ENCODE results near the gene NR1H3. TPM values are rescaled to one million over a fixed set of nuclear protein-coding genes. Genes with fewer than 3 reads are reported as not detected.

The NR1H3 gene
- total and polyA plus RNA-seq, 2 donors (not counting 1 experiment from before 2014, with no cell fraction given): 21.3 to 56.3 TPM

DNA sequence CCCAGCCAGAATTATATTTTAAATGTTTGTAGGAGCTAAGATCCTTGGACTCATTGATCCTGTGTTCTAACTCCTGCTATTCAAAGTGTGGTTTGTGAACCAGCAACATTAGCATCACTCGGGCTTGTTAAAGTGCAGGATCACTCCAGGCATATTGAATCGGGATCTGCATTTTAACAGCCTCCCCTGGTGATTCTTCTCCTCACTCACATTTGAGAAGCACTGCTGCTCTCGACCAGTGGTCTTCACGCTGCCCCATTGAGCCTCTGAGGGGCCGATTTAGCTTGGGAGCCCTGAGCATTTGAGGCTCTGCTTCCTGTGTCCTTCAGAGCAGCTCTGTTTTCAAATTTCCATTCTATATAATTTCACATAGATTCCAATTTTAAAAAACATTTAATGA is 23.1 kb downstream of the NR1H3 start:
- H3K4me2 ChIP-seq (ENCODE audit: extremely low read depth, insufficient read depth, low read length): no peak overlapping the region
- no peaks in the 10 kb centered on the region for H3K9me3 ChIP-seq (ENCODE audit: control insufficient read depth, insufficient read depth, low read depth, low read length)
- H3K4me3 ChIP-seq (replicated peaks in 1 of 4; ENCODE audit: control extremely low read depth in 1 of 4, insufficient read depth in 1 of 4, low read depth in 3 of 4, low read length in 4 of 4): no peak overlapping the region
- DNase-seq (ENCODE audit: low read depth in 2 of 2): no peak
- H3K27me3 ChIP-seq (ENCODE audit: control insufficient read depth, insufficient read depth, low read length): no peaks in the 10 kb centered on the region
- no peaks in the 10 kb centered on the region for H4K20me1 ChIP-seq (ENCODE audit: control insufficient read depth, extremely low read depth, insufficient read depth, low read length)
- H3K36me3 ChIP-seq (ENCODE audit: control insufficient read depth, insufficient read depth, low read length): peaks cover 31% of the 10 kb centered on the region
- H3K79me2 ChIP-seq (ENCODE audit: control insufficient read depth, insufficient read depth, low read length): no peaks in the 10 kb centered on the region
- no peak for TF ChIP-seq EZH2 (IDR thresholded peaks at IDR 0.05; ENCODE audit: low read length, missing control alignments)
- no peak overlapping the region for H3K9ac ChIP-seq (ENCODE audit: insufficient read depth, low read length)
- no peak overlapping the region for H2AFZ ChIP-seq (ENCODE audit: low read length)
- no peaks in the 10 kb centered on the region for H3K4me1 ChIP-seq (ENCODE audit: control insufficient read depth, extremely low read depth, insufficient read depth, low read length)
- no peak overlapping the region for H3K27ac ChIP-seq (ENCODE audit: insufficient read depth, low read length)

DNA sequence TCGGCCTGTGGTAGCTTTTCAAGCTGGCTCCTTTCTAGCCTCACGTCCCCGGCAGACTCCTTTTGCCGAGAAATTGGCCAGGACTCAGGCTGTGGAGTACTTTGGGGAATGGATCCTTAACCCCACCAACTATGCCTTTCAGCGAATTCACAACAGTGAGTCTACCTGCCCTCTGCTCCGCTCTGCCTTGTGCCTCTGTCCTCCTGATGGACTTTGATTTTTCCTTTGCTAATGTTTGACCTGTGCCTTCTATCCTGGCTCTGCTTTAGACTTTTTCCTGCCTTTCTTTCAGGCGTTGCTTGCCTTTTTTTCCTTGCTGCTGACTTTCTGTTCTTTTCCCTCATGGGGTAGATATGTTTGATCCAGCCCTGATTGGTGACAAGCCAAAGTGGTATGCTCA is 24.7 kb downstream of the NR1H3 start:
- H3K9ac ChIP-seq (ENCODE audit: insufficient read depth, low read length): no peak overlapping the region
- no peak overlapping the region for H2AFZ ChIP-seq (ENCODE audit: low read length)
- TF ChIP-seq EZH2 (IDR thresholded peaks at IDR 0.05; ENCODE audit: low read length, missing control alignments): no peak
- TF ChIP-seq, protein P1, sequence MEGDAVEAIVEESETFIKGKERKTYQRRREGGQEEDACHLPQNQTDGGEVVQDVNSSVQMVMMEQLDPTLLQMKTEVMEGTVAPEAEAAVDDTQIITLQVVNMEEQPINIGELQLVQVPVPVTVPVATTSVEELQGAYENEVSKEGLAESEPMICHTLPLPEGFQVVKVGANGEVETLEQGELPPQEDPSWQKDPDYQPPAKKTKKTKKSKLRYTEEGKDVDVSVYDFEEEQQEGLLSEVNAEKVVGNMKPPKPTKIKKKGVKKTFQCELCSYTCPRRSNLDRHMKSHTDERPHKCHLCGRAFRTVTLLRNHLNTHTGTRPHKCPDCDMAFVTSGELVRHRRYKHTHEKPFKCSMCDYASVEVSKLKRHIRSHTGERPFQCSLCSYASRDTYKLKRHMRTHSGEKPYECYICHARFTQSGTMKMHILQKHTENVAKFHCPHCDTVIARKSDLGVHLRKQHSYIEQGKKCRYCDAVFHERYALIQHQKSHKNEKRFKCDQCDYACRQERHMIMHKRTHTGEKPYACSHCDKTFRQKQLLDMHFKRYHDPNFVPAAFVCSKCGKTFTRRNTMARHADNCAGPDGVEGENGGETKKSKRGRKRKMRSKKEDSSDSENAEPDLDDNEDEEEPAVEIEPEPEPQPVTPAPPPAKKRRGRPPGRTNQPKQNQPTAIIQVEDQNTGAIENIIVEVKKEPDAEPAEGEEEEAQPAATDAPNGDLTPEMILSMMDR (conservative IDR thresholded peaks at IDR 0.05 in 1 of 2, IDR thresholded peaks at IDR 0.05 in 1 of 2; ENCODE audit: low read depth in 1 of 2, low read length in 2 of 2): no peak
- H3K27ac ChIP-seq (ENCODE audit: insufficient read depth, low read length): no peak overlapping the region
- H3K4me1 ChIP-seq (ENCODE audit: control insufficient read depth, extremely low read depth, insufficient read depth, low read length): no peaks in the 10 kb centered on the region
- no peak overlapping the region for H3K4me3 ChIP-seq (replicated peaks in 1 of 4; ENCODE audit: control extremely low read depth in 1 of 4, insufficient read depth in 1 of 4, low read depth in 3 of 4, low read length in 4 of 4)
- DNase-seq (ENCODE audit: low read depth in 2 of 2): no peak
- H3K9me3 ChIP-seq (ENCODE audit: control insufficient read depth, insufficient read depth, low read depth, low read length): no peaks in the 10 kb centered on the region
- peaks cover 35% of the 10 kb centered on the region for H3K36me3 ChIP-seq (ENCODE audit: control insufficient read depth, insufficient read depth, low read length)
- H4K20me1 ChIP-seq (ENCODE audit: control insufficient read depth, extremely low read depth, insufficient read depth, low read length): no peaks in the 10 kb centered on the region
- H3K4me2 ChIP-seq (ENCODE audit: extremely low read depth, insufficient read depth, low read length): no peak overlapping the region
- no peaks in the 10 kb centered on the region for H3K79me2 ChIP-seq (ENCODE audit: control insufficient read depth, insufficient read depth, low read length)
- H3K27me3 ChIP-seq (ENCODE audit: control insufficient read depth, insufficient read depth, low read length): no peaks in the 10 kb centered on the region

DNA sequence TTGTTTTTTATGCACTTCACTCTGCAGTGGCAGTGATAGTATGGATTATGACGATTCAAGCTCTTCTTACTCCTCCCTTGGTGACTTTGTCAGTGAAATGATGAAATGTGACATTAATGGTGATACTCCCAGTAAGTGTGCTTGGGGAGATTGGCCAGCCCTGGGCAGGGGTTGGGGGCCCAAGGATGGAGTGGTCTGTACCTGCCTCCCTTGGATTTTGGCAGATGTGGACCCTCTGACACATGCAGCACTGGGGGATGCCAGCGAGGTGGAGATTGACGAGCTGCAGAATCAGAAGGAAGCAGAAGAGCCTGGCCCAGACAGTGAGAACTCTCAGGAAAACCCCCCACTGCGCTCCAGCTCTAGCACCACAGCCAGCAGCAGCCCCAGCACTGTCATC is 26.4 kb downstream of the NR1H3 start:
- H3K9ac ChIP-seq (ENCODE audit: insufficient read depth, low read length): no peak overlapping the region
- no peak overlapping the region for H3K4me2 ChIP-seq (ENCODE audit: extremely low read depth, insufficient read depth, low read length)
- H3K27ac ChIP-seq (ENCODE audit: insufficient read depth, low read length): no peak overlapping the region
- no peaks in the 10 kb centered on the region for H3K79me2 ChIP-seq (ENCODE audit: control insufficient read depth, insufficient read depth, low read length)
- H3K9me3 ChIP-seq (ENCODE audit: control insufficient read depth, insufficient read depth, low read depth, low read length): no peaks in the 10 kb centered on the region
- TF ChIP-seq, protein P1 (conservative IDR thresholded peaks at IDR 0.05 in 1 of 2, IDR thresholded peaks at IDR 0.05 in 1 of 2; ENCODE audit: low read depth in 1 of 2, low read length in 2 of 2): no peak
- no peak for TF ChIP-seq EZH2 (IDR thresholded peaks at IDR 0.05; ENCODE audit: low read length, missing control alignments)
- H3K36me3 ChIP-seq (ENCODE audit: control insufficient read depth, insufficient read depth, low read length): peaks cover 40% of the 10 kb centered on the region
- no peak for DNase-seq (ENCODE audit: low read depth in 2 of 2)
- no peak overlapping the region for H3K4me3 ChIP-seq (replicated peaks in 1 of 4; ENCODE audit: control extremely low read depth in 1 of 4, insufficient read depth in 1 of 4, low read depth in 3 of 4, low read length in 4 of 4)
- H3K27me3 ChIP-seq (ENCODE audit: control insufficient read depth, insufficient read depth, low read length): no peaks in the 10 kb centered on the region
- H2AFZ ChIP-seq (ENCODE audit: low read length): no peak overlapping the region
- H4K20me1 ChIP-seq (ENCODE audit: control insufficient read depth, extremely low read depth, insufficient read depth, low read length): no peaks in the 10 kb centered on the region
- no peaks in the 10 kb centered on the region for H3K4me1 ChIP-seq (ENCODE audit: control insufficient read depth, extremely low read depth, insufficient read depth, low read length)

All from fibroblast of lung (primary cell).